ENCODE data around the gene CCDC158. TPM values are rescaled to one million over a fixed set of nuclear protein-coding genes. Genes with fewer than 3 reads are reported as not detected.
"Not testable (repeated sequence)": the region's sequence is repeated elsewhere in the genome, so short reads cannot be mapped to it uniquely, and the experiment has no call there.

CCDC158 gene
- total RNA-seq, 3 donors from 2014 or later = 1.3 to 5.4 (median 4.3) TPM

- DNase-seq (ENCODE audit: low spot score in 2 of 2) = no peak
- intact Hi-C loops (cut with DNase I; ENCODE audit: low total_unique reads) = no loop called here
- no peaks in the 10 kb centered on the region for H3K4me1 ChIP-seq
- TF ChIP-seq POLR2A (IDR thresholded peaks at IDR 0.05) (no peak), POLR2AphosphoS5 (IDR thresholded peaks at IDR 0.05) (no peak), CTCF (IDR thresholded peaks at IDR 0.05) (no peak)
- H3K27me3 ChIP-seq = no peaks in the 10 kb centered on the region
- H3K27ac ChIP-seq = no peak overlapping the region
- H3K36me3 ChIP-seq = no peaks in the 10 kb centered on the region
- H3K9me3 ChIP-seq = peaks cover 7 to 13% of the 10 kb centered on the region in 2 donors
- no peak overlapping the region for H3K4me3 ChIP-seq
These were observed 57.2 kb downstream of the CCDC158 start for GRCh38 chr4:76363556-76364290.

GRCh38 chr4:76361689-76362412, 59.1 kb downstream of the CCDC158 start:
- Histone ChIP-seq H3K9me3 (peaks cover 12 to 16% of the 10 kb centered on the region in 2 donors), H3K4me3 (no peak overlapping the region), H3K27me3 (no peaks in the 10 kb centered on the region), H3K27ac (no peak overlapping the region), H3K36me3 (no peaks in the 10 kb centered on the region), H3K4me1 (no peaks in the 10 kb centered on the region)
- intact Hi-C loops (cut with DNase I; ENCODE audit: low total_unique reads) = no loop called here
- DNase-seq (ENCODE audit: low spot score in 2 of 2) = no peak
- TF ChIP-seq CTCF (IDR thresholded peaks at IDR 0.05) = no peak
- no peak for TF ChIP-seq POLR2A (IDR thresholded peaks at IDR 0.05)
- TF ChIP-seq POLR2AphosphoS5 (IDR thresholded peaks at IDR 0.05) = no peak

- H3K27ac ChIP-seq; H3K4me3 ChIP-seq; H3K27me3 ChIP-seq; H3K36me3 ChIP-seq; intact Hi-C loops (cut with DNase I; ENCODE audit: low total_unique reads); DNase-seq (ENCODE audit: low spot score in 2 of 2); H3K4me1 ChIP-seq: not testable (repeated sequence)
- peaks cover 12 to 16% of the 10 kb centered on the region in 2 donors for H3K9me3 ChIP-seq
These were observed 61.0 kb downstream of the CCDC158 start for GRCh38 chr4:76359881-76360466.

- TF ChIP-seq POLR2AphosphoS5 (IDR thresholded peaks at IDR 0.05) (no peak), CTCF (IDR thresholded peaks at IDR 0.05) (no peak), POLR2A (IDR thresholded peaks at IDR 0.05) (no peak)
- H3K9me3 ChIP-seq = peaks cover 12 to 16% of the 10 kb centered on the region in 2 donors
- intact Hi-C loops (cut with DNase I; ENCODE audit: low total_unique reads) = no loop called here
- H3K36me3 ChIP-seq = no peaks in the 10 kb centered on the region
- H3K4me3 ChIP-seq = no peak overlapping the region
- H3K27ac ChIP-seq = no peak overlapping the region
- DNase-seq (ENCODE audit: low spot score in 2 of 2) = no peak
- no peaks in the 10 kb centered on the region for H3K27me3 ChIP-seq
- H3K4me1 ChIP-seq = no peaks in the 10 kb centered on the region
These were observed 63.0 kb downstream of the CCDC158 start for GRCh38 chr4:76357981-76358380.

GRCh38 chr4:76354517-76355473, 66.1 kb downstream of the CCDC158 start:
- Histone ChIP-seq H3K4me3 (no peak overlapping the region), H3K4me1 (no peaks in the 10 kb centered on the region), H3K36me3 (no peaks in the 10 kb centered on the region), H3K27me3 (no peaks in the 10 kb centered on the region), H3K27ac (no peak overlapping the region), H3K9me3 (peaks cover 6 to 8% of the 10 kb centered on the region in 2 donors)
- intact Hi-C loops (cut with DNase I; ENCODE audit: low total_unique reads) = no loop called here
- no peak for TF ChIP-seq CTCF (IDR thresholded peaks at IDR 0.05)
- no peak for TF ChIP-seq POLR2AphosphoS5 (IDR thresholded peaks at IDR 0.05)
- no peak for TF ChIP-seq POLR2A (IDR thresholded peaks at IDR 0.05)
- DNase-seq (ENCODE audit: low spot score in 2 of 2) = no peak

All from breast epithelium (tissue), 4 donors.